Measurements from ENCODE around the gene STT3A. TPM values are rescaled to one million over a fixed set of nuclear protein-coding genes. Genes with fewer than 3 reads are reported as not detected.

The STT3A gene
- total and polyA plus RNA-seq, 2 of the 13 experiments (the other 11 are each of a cell fraction or from before 2014, with no cell fraction given), result 229 to 319 TPM

GRCh38 chr11:125625630-125626287 is 33.1 kb downstream of the STT3A start (continued):
- TF ChIP-seq ETS1 (CRISPR knock-in tag; IDR thresholded peaks at IDR 0.05) (no peak), ZNF607 (CRISPR knock-in tag; IDR thresholded peaks at IDR 0.05; ENCODE audit: borderline replicate concordance) (peak; percentile 94; the same call in 1 of the 2 replicates), ZBTB40 (IDR thresholded peaks at IDR 0.05) (no peak), ZBTB40 (CRISPR knock-in tag; IDR thresholded peaks at IDR 0.05) (peak; percentile 59; the same call in 1 of the 2 replicates), E2F1 (CRISPR knock-in tag; IDR thresholded peaks at IDR 0.05) (peak; percentile 99), CREB1 (IDR thresholded peaks at IDR 0.05) (peak; percentile 81), CREB1 (CRISPR knock-in tag; IDR thresholded peaks at IDR 0.05) (peak; percentile 82), ZNF570 (CRISPR knock-in tag; IDR thresholded peaks at IDR 0.05; ENCODE audit: borderline replicate concordance) (peak; percentile 44; the same call in 1 of the 2 replicates), ZNF710 (CRISPR knock-in tag; IDR thresholded peaks at IDR 0.05; ENCODE audit: borderline replicate concordance) (peak; percentile 79; the same call in 1 of the 2 replicates), TBL1XR1 (IDR thresholded peaks at IDR 0.05; ENCODE audit: borderline replicate concordance, low read length, partially characterized antibody) (no peak), PRMT3 (CRISPR knock-in tag; IDR thresholded peaks at IDR 0.05; ENCODE audit: borderline replicate concordance, low read depth) (0 out of 2 replicates have a peak, but pooled peaks have one; percentile 26), ZNF362 (CRISPR knock-in tag; IDR thresholded peaks at IDR 0.05; ENCODE audit: borderline replicate concordance) (no peak), GFI1 (CRISPR knock-in tag; IDR thresholded peaks at IDR 0.05; ENCODE audit: borderline replicate concordance) (no peak), HOXA3 (CRISPR knock-in tag; IDR thresholded peaks at IDR 0.05) (peak; percentile 88)
